HepG2 (cell line): ENCODE measurements around the gene ADGRL1. TPM values are rescaled to one million over a fixed set of nuclear protein-coding genes. Genes with fewer than 3 reads are reported as not detected.
"Not testable (repeated sequence)": the region's sequence is repeated elsewhere in the genome, so short reads cannot be mapped to it uniquely, and the experiment has no call there.

ENCODE experiments used
- ATAC-seq: fragments of 200-7000 bp; cut with Tn5 transposase; 3 replicates; pipeline ENCODE4 v1.9.1; 2020; ENCODE audit warnings: mild to moderate bottlenecking, moderate library complexity
- BruUV-seq: library from RNA; stranded (reverse); fragments of 400-500 nt; replicated peaks from 2 replicates; lab custom pipeline; 2021; lab: Mats Ljungman, UMichigan
- CTCF ChIA-PET: fragments of 300-600 bp; formaldehyde crosslinking; extraction: SDS; loops from one replicate; lab custom pipeline; 2021; ENCODE audit warnings: low total read pairs, inconsistent platforms, low intra/inter-chr PET ratio; lab: Yijun Ruan, JAX
- POLR2A ChIA-PET: fragments of 350-600 bp; sonication (Branson Sonifier 250); formaldehyde crosslinking; loops from one replicate; lab custom pipeline; 2020; ENCODE audit warnings: antibody characterized with exemption, inconsistent platforms; lab: Yijun Ruan, JAX
- DNase-seq: peaks from one replicate; pipeline ENCODE4 v3.0.0-alpha.2; 2015; ENCODE audit warnings: low spot score
- FAIRE-seq: peaks from 3 replicates; lab custom pipeline; 2011; peaks lifted over from hg19 to GRCh38; lab: Jason Lieb, UNC
- H2AFZ ChIP-seq: one replicate; pipeline ENCODE4 v1.6.1; 2011; ENCODE audit warnings: low read length, inconsistent platforms
- H3K27ac ChIP-seq: fragments of 300-600 bp; 3 replicates; pipeline ENCODE4 v1.8.0; 2011; ENCODE audit warnings: mixed run types, mild to moderate bottlenecking, mixed read lengths, low read length, inconsistent platforms; ENCODE audit not compliant: insufficient read depth; ENCODE audit errors: extremely low read length
- H3K27me3 ChIP-seq, 2 experiments: fragments of 200-600 bp in 1 of 2; 2 replicates in 1 of 2; 3 replicates in 1 of 2; pipeline versions ENCODE4 v1.6.0 to v1.8.0; 2011; ENCODE audit warnings: low read length in 2 of 2, mild to moderate bottlenecking in 2 of 2, moderate library complexity in 2 of 2, inconsistent platforms in 1 of 2; ENCODE audit not compliant: insufficient read depth in 2 of 2, control insufficient read depth in 1 of 2
- H3K36me3 ChIP-seq, 2 experiments: fragments of 200-600 bp in 1 of 2; replicated peaks in 1 of 2; 2 replicates in 1 of 2; 3 replicates in 1 of 2; pipeline versions ENCODE4 v1.5.1 to v1.8.0; 2011; ENCODE audit warnings: low read length in 2 of 2, inconsistent platforms in 1 of 2; ENCODE audit not compliant: insufficient read depth in 2 of 2, control insufficient read depth in 1 of 2
- H3K4me1 ChIP-seq: 2 replicates; pipeline ENCODE4 v1.5.1; 2012; ENCODE audit warnings: low read length, inconsistent platforms; ENCODE audit not compliant: insufficient read depth
- H3K4me2 ChIP-seq: 2 replicates; pipeline ENCODE4 v1.6.0; 2011; ENCODE audit warnings: low read depth, low read length, inconsistent platforms
- H3K4me3 ChIP-seq, 3 experiments: fragments of 200-600 bp in 1 of 3; sonication (generic), shearing (Covaris generic) in 1 of 3; replicated peaks in 1 of 3; 2 replicates each; pipeline ENCODE4 v1.5.1; 2011 to 2016; ENCODE audit warnings: low read length in 3 of 3, inconsistent platforms in 2 of 3, low read depth in 2 of 3, mild to moderate bottlenecking in 2 of 3, control low read depth in 1 of 3, mixed read lengths in 1 of 3; ENCODE audit not compliant: insufficient read depth in 1 of 3
- H3K79me2 ChIP-seq: one replicate; pipeline ENCODE4 v1.6.1; 2011; ENCODE audit warnings: low read length, inconsistent platforms; ENCODE audit not compliant: insufficient read depth
- H3K9ac ChIP-seq: 2 replicates; pipeline ENCODE4 v1.6.0; 2011; ENCODE audit warnings: mild to moderate bottlenecking, low read depth, low read length, inconsistent platforms; ENCODE audit not compliant: insufficient read depth
- H3K9me3 ChIP-seq: 2 replicates; pipeline ENCODE4 v1.5.1; 2012; ENCODE audit warnings: mild to moderate bottlenecking, low read length
- H4K20me1 ChIP-seq: 2 replicates; pipeline ENCODE4 v1.6.0; 2011; ENCODE audit warnings: inconsistent platforms, mild to moderate bottlenecking, low read length, moderate library complexity; ENCODE audit not compliant: insufficient read depth
- ADNP ChIP-seq: sonication (generic); formaldehyde crosslinking; IDR thresholded peaks from 2 replicates; pipeline ENCODE4 v1.4.0; 2020; ENCODE audit warnings: missing genetic modification reagents
- KDM1A ChIP-seq: IDR thresholded peaks from 2 replicates; pipeline ENCODE4 v1.6.1; 2016; ENCODE audit warnings: missing compliant biosample characterization
- RXRB ChIP-seq: IDR thresholded peaks from 2 replicates; pipeline ENCODE4 v1.6.1; 2016; ENCODE audit warnings: borderline replicate concordance, missing genetic modification reagents, missing compliant biosample characterization
- SALL1 ChIP-seq: sonication (generic); formaldehyde crosslinking; IDR thresholded peaks from 2 replicates; pipeline ENCODE4 v1.8.0; 2022; ENCODE audit warnings: mild to moderate bottlenecking, missing genetic modification reagents
- SMC3 ChIP-seq: IDR thresholded peaks from 2 replicates; pipeline ENCODE4 v1.6.1; 2011; ENCODE audit warnings: low read length, improper control_type of control experiment
- STAG1 ChIP-seq: sonication (generic); formaldehyde crosslinking; IDR thresholded peaks from 2 replicates; pipeline ENCODE4 v1.4.0; 2020; ENCODE audit warnings: missing genetic modification reagents
- ZFP36 ChIP-seq: fragments of 150-350 bp; IDR thresholded peaks from 2 replicates; pipeline ENCODE4 v1.6.1; 2018; ENCODE audit warnings: borderline replicate concordance, low read length, low read depth; ENCODE audit not compliant: partially characterized antibody
- ZMYM2 ChIP-seq: sonication (generic); formaldehyde crosslinking; IDR thresholded peaks from 2 replicates; pipeline ENCODE4 v1.8.0; 2022; ENCODE audit warnings: mild to moderate bottlenecking, missing genetic modification reagents
- ZMYM3 ChIP-seq: sonication (generic); formaldehyde crosslinking; IDR thresholded peaks from 2 replicates; pipeline ENCODE4 v1.5.1; 2020; ENCODE audit warnings: mild to moderate bottlenecking, missing genetic modification reagents
- ZNF460 ChIP-seq: sonication (generic); formaldehyde crosslinking; IDR thresholded peaks from 2 replicates; pipeline ENCODE4 v1.5.1; 2020; ENCODE audit warnings: missing genetic modification reagents, mild to moderate bottlenecking, borderline replicate concordance
- ZNF709 ChIP-seq: sonication (generic); formaldehyde crosslinking; IDR thresholded peaks from 2 replicates; pipeline ENCODE4 v1.5.0; 2020; ENCODE audit warnings: mild to moderate bottlenecking, missing genetic modification reagents
- whole genome bisulfite sequencing: methylation state at CpG from one replicate; pipeline ENCODE4 v1.1.6; 2017; ENCODE audit warnings: low lambda C conversion rate; 5-methylcytosine and 5-hydroxymethylcytosine counted together
- in situ Hi-C: cut with HindIII; loops from 2 replicates; pipeline ENCODE4 v1.10.0; 2017; ENCODE audit warnings: low pct_unique_long_range_greater_than_20kb; ENCODE audit not compliant: extremely low pct_ligation_motif_present
- intact Hi-C: fragments of 100-400 bp; cut with micrococcal nuclease; formaldehyde crosslinking; loops from one replicate; pipeline ENCODE4 v1.10.0; 2022; ENCODE audit not compliant: unreplicated experiment
- polyA plus RNA-seq, 8 experiments: library from polyadenylated mRNA; depleted of rRNA in 3 of 8; stranded (reverse) in 7 of 8; unstranded in 1 of 8; fragments of >200 nt; fragmentation: Illumina TruSeq in 4 of 8; extraction: Trizol in 4 of 8; gene quantifications; 2 replicates each; pipeline versions ENCODE4 v1.2.1 to v1.2.3, GENCODE V29; 2011 to 2016; ENCODE audit warnings: low read depth in 4 of 8, missing spikeins in 1 of 8, mixed read lengths in 1 of 8; ENCODE audit not compliant: insufficient read depth in 1 of 8
- total RNA-seq, 5 experiments: library from RNA; depleted of rRNA; stranded (reverse); fragments of >200 nt; fragmentation: Illumina TruSeq; extraction: Trizol; gene quantifications; 2 replicates each; pipeline ENCODE4 v1.2.3, GENCODE V29; 2016; ENCODE audit warnings: low read depth in 1 of 5
- TF ChIP-seq, protein P1 (sequence below): sonication (generic); formaldehyde crosslinking; IDR thresholded peaks from 2 replicates; pipeline ENCODE4 v1.5.0; 2020; ENCODE audit warnings: mild to moderate bottlenecking, missing genetic modification reagents, moderate library complexity

Gene ADGRL1
- total and polyA plus RNA-seq, 2 of the 13 experiments (the other 11 are each of a cell fraction or from before 2014, with no cell fraction given): 0.49 to 1.7 TPM

DNA sequence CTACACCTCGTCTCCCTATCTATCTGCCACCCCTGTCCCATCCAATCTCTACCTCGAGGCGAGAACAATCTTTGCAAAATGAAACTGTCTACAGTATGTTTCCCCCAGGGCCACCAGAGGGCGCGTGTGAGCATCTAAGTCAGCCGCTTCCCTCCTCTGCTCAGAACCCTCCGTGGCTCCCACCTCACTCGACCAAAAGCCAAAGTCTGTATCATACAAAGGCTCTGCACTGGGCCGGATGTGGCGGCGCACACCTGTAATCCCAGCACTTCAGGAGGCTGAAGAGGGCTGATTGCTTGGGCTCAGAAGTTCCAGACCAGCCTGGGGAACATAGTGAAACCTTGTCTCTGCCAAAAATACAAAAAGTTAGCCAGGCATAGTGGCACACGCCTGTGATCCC, 9.9 kb downstream of the ADGRL1 start:
- in situ Hi-C loops, H3K36me3 ChIP-seq, H4K20me1 ChIP-seq, intact Hi-C loops: not testable (repeated sequence)
- WGBS: 5% methylated on average over 11 of the region's 12 CpGs
- peak; percentile 35 for DNase-seq
- TF ChIP-seq ZMYM3 (CRISPR knock-in tag) (peak; percentile 88), SMC3 (peak; percentile 72), ZFP36 (peak; percentile 80), KDM1A (CRISPR knock-in tag) (peak; percentile 69; the same call in 1 of the 2 replicates), SALL1 (CRISPR knock-in tag) (0 out of 2 replicates have a peak, but pooled peaks have one; percentile 14), RXRB (0 out of 2 replicates have a peak, but pooled peaks have one; percentile 8), ADNP (CRISPR knock-in tag) (0 out of 2 replicates have a peak, but pooled peaks have one; percentile 54), ZNF460 (CRISPR knock-in tag) (peak; percentile 42; the same call in 1 of the 2 replicates), ZNF709 (CRISPR knock-in tag) (peak; percentile 100), ZMYM2 (peak; percentile 47; the same call in 1 of the 2 replicates), STAG1 (peak; percentile 46; the same call in 1 of the 2 replicates)
- TF ChIP-seq, protein P1, sequence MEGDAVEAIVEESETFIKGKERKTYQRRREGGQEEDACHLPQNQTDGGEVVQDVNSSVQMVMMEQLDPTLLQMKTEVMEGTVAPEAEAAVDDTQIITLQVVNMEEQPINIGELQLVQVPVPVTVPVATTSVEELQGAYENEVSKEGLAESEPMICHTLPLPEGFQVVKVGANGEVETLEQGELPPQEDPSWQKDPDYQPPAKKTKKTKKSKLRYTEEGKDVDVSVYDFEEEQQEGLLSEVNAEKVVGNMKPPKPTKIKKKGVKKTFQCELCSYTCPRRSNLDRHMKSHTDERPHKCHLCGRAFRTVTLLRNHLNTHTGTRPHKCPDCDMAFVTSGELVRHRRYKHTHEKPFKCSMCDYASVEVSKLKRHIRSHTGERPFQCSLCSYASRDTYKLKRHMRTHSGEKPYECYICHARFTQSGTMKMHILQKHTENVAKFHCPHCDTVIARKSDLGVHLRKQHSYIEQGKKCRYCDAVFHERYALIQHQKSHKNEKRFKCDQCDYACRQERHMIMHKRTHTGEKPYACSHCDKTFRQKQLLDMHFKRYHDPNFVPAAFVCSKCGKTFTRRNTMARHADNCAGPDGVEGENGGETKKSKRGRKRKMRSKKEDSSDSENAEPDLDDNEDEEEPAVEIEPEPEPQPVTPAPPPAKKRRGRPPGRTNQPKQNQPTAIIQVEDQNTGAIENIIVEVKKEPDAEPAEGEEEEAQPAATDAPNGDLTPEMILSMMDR: peak; percentile 68
- TF ChIP-seq, all 625 proteins: peak for 12; not testable (repeated sequence) for 613
- H3K27ac ChIP-seq, H3K9me3 ChIP-seq, H3K4me3 ChIP-seq, H3K79me2 ChIP-seq, H3K9ac ChIP-seq, H3K27me3 ChIP-seq, H2AFZ ChIP-seq, H3K4me2 ChIP-seq, BruUV-seq, POLR2A ChIA-PET: not testable (repeated sequence)
- ATAC-seq (peak; percentile 59), FAIRE-seq (peak; percentile 53)
- CTCF ChIA-PET: interaction anchor here (0.7 to 1.1 kb wide), 2 partner anchors 48 to 152 kb away, joined by 3 to 6 read pairs; no protein-coding TSS in a partner anchor
- peaks cover 11% of the 10 kb centered on the region for H3K4me1 ChIP-seq

DNA sequence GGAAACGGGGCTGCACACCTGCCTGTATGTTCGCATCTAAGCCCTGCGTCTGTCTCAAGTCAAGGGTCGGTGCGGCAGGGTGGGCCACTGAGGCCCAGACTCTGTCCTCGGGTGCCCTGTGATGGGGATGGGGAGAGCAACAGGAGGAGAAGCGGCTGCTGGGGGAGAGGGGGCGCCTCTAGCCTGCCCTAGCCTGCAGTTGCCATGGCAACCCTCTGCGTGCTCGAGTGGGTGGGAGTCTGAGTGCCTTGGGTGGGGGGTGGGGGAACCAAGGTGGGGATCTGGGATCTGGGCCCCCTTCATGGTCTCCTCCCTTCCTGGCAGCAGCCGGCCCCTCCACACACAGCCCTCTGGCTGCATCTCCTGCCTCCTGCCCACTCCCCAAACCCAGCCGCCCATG, 10.8 kb downstream of the ADGRL1 start:
- BruUV-seq, H3K79me2 ChIP-seq, H3K4me3 ChIP-seq, H3K27me3 ChIP-seq, H3K4me2 ChIP-seq, H3K9ac ChIP-seq, H2AFZ ChIP-seq, in situ Hi-C loops, H3K36me3 ChIP-seq, H4K20me1 ChIP-seq, H3K9me3 ChIP-seq, intact Hi-C loops, FAIRE-seq, DNase-seq, H3K27ac ChIP-seq, POLR2A ChIA-PET, ATAC-seq: not testable (repeated sequence)
- H3K4me1 ChIP-seq: peaks cover 11% of the 10 kb centered on the region
- CTCF ChIA-PET: interaction anchor here (0.7 to 1.1 kb wide), 2 partner anchors 47 to 153 kb away, joined by 3 to 6 read pairs; no protein-coding TSS in a partner anchor
- WGBS: 48% methylated on average over 5 of the region's 12 CpGs
